DMS 273 treated with DMSO at 0.1 percent for 48 hours (cell line): Measurements from ENCODE around the gene SNX15.

Experiments used
- DNase-seq: peaks from one replicate; lab custom pipeline; 2025; lab: John Stamatoyannopoulos, UW

Gene SNX15

GRCh38 chr11:65057526-65057925 lies 30.3 kb downstream of the SNX15 start:
- no peak for DNase-seq

- DNase-seq = no peak
These were observed 30.8 kb downstream of the SNX15 start for GRCh38 chr11:65058012-65058411.

- no peak for DNase-seq
These were observed 31.3 kb downstream of the SNX15 start, which contains the start of gene NAALADL1 for GRCh38 chr11:65058419-65059054. Gene NAALADL1 (minus strand): TSS chr11:65058553. CDS start chr11:65058521, 32 bp downstream.

GRCh38 chr11:65059523-65059922 lies 32.3 kb downstream of the SNX15 start:
- no peak for DNase-seq

- no peak for DNase-seq
These were observed 33.0 kb downstream of the SNX15 start for GRCh38 chr11:65059959-65060824.

GRCh38 chr11:65060913-65061408 lies 33.7 kb downstream of the SNX15 start:
- no peak for DNase-seq

- no peak for DNase-seq
These were observed 36.3 kb downstream of the SNX15 start for GRCh38 chr11:65063532-65063931.

GRCh38 chr11:65064847-65065240 lies 37.6 kb downstream of the SNX15 start:
- no peak for DNase-seq

GRCh38 chr11:65065851-65066250 lies 38.6 kb downstream of the SNX15 start:
- no peak for DNase-seq

GRCh38 chr11:65066315-65066714 lies 39.1 kb downstream of the SNX15 start:
- no peak for DNase-seq

- DNase-seq = no peak
These were observed 39.6 kb downstream of the SNX15 start for GRCh38 chr11:65066805-65067291.

GRCh38 chr11:65067446-65067845 lies 40.2 kb downstream of the SNX15 start:
- DNase-seq = no peak

- DNase-seq = no peak
These were observed 42.0 kb downstream of the SNX15 start for GRCh38 chr11:65069217-65069616.

- DNase-seq = no peak
These were observed 44.8 kb downstream of the SNX15 start for GRCh38 chr11:65071907-65072630.

GRCh38 chr11:65072631-65072966 lies 45.4 kb downstream of the SNX15 start:
- DNase-seq = no peak

- peak; percentile 43 for DNase-seq
These were observed 50.2 kb downstream of the SNX15 start for GRCh38 chr11:65077451-65077850.

GRCh38 chr11:65078151-65078550 lies 50.9 kb downstream of the SNX15 start:
- no peak for DNase-seq

- no peak for DNase-seq
These were observed 51.6 kb downstream of the SNX15 start for GRCh38 chr11:65078786-65079342.

GRCh38 chr11:65083134-65083833 lies 56.0 kb downstream of the SNX15 start:
- DNase-seq = no peak

GRCh38 chr11:65083834-65084597 lies 56.8 kb downstream of the SNX15 start, which contains the start of the genes CDCA5 and ZFPL1:
Gene CDCA5 (minus strand): TSS chr11:65084040. CDS start chr11:65083978, 62 bp downstream.
Gene ZFPL1 (plus strand): TSS chr11:65084222. CDS start chr11:65084699, 477 bp downstream.
- peak; percentile 73 for DNase-seq
